Suprapubic skin (tissue), 4 donors: ENCODE data around the gene CDK5RAP3.

Experiments used
- EP300 ChIP-seq: sonication (generic); formaldehyde crosslinking; IDR thresholded peaks from one replicate; pipeline ENCODE4 v1.6.1; 2017; ENCODE audit warnings: antibody characterized with exemption
- POLR2A ChIP-seq, 2 donors: fragments of 450-650 bp; IDR thresholded peaks; one replicate each; pipeline ENCODE4 v1.6.1; 2017; ENCODE audit warnings: antibody characterized with exemption in 2 of 2, mild to moderate bottlenecking in 2 of 2, moderate library complexity in 2 of 2
- POLR2AphosphoS5 ChIP-seq, 3 donors: sonication (generic); formaldehyde crosslinking; IDR thresholded peaks; one replicate each; pipeline ENCODE4 v1.6.1; 2017; ENCODE audit warnings: antibody characterized with exemption in 3 of 3
- TF ChIP-seq, protein P1 (sequence below), 2 donors: fragments of 200-600 bp in 1 of 2; fragments of 450-650 bp in 1 of 2; sonication (generic) in 1 of 2; IDR thresholded peaks; one replicate each; pipeline ENCODE4 v1.5.1; 2016 to 2019; ENCODE audit warnings: antibody characterized with exemption in 2 of 2, mild to moderate bottlenecking in 1 of 2, moderate library complexity in 1 of 2

DNA sequence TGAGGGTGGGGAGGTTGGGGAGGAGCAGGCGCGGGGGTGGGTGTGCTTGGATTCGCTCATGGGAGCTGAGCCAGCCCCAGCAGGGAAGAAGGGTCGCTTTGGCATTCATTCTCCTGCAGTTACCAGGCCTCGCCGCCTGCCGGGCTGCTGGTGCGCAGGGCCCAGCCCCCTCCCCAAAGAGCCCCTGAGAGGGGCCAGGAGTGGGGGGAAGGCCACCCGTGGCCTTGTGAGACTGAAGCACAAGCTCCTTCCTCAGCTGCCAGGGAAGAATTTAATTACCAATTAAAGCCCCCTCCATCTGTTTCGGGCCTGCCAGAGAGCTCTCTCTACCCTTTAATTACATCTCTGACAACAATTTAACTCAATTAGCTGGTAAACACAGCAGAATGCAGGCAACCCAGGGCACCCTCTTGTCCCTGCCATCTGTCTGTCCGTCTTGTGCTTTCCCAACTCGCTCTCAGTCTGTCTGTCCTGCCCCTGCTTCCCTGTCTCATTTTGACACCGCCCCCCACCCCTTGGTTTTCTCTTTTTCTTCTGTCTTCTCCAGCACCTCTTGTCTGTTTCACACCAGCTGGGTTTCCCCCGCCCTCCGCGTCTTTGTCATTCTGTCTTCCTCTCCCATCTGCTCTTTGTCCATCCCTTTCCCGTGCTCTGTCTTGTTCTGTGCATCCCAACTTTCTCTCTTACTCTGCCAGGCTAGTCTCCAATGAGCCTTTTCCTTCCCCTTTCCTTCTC, 32.7 kb downstream of the CDK5RAP3 start:
- TF ChIP-seq POLR2A (IDR thresholded peaks at IDR 0.05) (no peak), POLR2AphosphoS5 (IDR thresholded peaks at IDR 0.05) (no peak), EP300 (no peak)
- TF ChIP-seq, protein P1, sequence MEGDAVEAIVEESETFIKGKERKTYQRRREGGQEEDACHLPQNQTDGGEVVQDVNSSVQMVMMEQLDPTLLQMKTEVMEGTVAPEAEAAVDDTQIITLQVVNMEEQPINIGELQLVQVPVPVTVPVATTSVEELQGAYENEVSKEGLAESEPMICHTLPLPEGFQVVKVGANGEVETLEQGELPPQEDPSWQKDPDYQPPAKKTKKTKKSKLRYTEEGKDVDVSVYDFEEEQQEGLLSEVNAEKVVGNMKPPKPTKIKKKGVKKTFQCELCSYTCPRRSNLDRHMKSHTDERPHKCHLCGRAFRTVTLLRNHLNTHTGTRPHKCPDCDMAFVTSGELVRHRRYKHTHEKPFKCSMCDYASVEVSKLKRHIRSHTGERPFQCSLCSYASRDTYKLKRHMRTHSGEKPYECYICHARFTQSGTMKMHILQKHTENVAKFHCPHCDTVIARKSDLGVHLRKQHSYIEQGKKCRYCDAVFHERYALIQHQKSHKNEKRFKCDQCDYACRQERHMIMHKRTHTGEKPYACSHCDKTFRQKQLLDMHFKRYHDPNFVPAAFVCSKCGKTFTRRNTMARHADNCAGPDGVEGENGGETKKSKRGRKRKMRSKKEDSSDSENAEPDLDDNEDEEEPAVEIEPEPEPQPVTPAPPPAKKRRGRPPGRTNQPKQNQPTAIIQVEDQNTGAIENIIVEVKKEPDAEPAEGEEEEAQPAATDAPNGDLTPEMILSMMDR (IDR thresholded peaks at IDR 0.05) = no peak
